PFSK-1 (cell line): ENCODE measurements around the gene TLR2.

Source experiments
- POLR2AphosphoS5 ChIP-seq: IDR thresholded peaks from 2 replicates; pipeline ENCODE4 v1.6.1; 2012; ENCODE audit warnings: low read depth, mild to moderate bottlenecking, control low read depth, low read length, moderate library complexity
- TAF1 ChIP-seq: IDR thresholded peaks from 2 replicates; pipeline ENCODE4 v1.6.1; 2012; ENCODE audit warnings: low read length, control low read depth, borderline replicate concordance; ENCODE audit not compliant: insufficient read depth
- TF ChIP-seq, protein P1 (sequence below), 2 experiments: IDR thresholded peaks; 2 replicates each; pipeline versions ENCODE4 v1.6.1 to v1.8.0; 2011 to 2012; ENCODE audit warnings: low read depth in 2 of 2, low read length in 2 of 2, control low read depth in 1 of 2, inconsistent platforms in 1 of 2, mild to moderate bottlenecking in 1 of 2, moderate library complexity in 1 of 2; ENCODE audit not compliant: insufficient read depth in 1 of 2

- TF ChIP-seq POLR2AphosphoS5 = no peak
- TF ChIP-seq, protein P1, sequence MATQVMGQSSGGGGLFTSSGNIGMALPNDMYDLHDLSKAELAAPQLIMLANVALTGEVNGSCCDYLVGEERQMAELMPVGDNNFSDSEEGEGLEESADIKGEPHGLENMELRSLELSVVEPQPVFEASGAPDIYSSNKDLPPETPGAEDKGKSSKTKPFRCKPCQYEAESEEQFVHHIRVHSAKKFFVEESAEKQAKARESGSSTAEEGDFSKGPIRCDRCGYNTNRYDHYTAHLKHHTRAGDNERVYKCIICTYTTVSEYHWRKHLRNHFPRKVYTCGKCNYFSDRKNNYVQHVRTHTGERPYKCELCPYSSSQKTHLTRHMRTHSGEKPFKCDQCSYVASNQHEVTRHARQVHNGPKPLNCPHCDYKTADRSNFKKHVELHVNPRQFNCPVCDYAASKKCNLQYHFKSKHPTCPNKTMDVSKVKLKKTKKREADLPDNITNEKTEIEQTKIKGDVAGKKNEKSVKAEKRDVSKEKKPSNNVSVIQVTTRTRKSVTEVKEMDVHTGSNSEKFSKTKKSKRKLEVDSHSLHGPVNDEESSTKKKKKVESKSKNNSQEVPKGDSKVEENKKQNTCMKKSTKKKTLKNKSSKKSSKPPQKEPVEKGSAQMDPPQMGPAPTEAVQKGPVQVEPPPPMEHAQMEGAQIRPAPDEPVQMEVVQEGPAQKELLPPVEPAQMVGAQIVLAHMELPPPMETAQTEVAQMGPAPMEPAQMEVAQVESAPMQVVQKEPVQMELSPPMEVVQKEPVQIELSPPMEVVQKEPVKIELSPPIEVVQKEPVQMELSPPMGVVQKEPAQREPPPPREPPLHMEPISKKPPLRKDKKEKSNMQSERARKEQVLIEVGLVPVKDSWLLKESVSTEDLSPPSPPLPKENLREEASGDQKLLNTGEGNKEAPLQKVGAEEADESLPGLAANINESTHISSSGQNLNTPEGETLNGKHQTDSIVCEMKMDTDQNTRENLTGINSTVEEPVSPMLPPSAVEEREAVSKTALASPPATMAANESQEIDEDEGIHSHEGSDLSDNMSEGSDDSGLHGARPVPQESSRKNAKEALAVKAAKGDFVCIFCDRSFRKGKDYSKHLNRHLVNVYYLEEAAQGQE (IDR thresholded peaks at IDR 0.05; ENCODE audit: insufficient read depth in 1 of 2, low read depth in 2 of 2, low read length in 2 of 2) = no peak
- TF ChIP-seq TAF1 = no peak
Measured at GRCh38 chr4:153728151-153728550, 44.1 kb downstream of the TLR2 start.
